ENCODE data around the gene DBF4. TPM values are rescaled to one million over a fixed set of nuclear protein-coding genes. Genes with fewer than 3 reads are reported as not detected.
A peak's percentile ranks its signal among the peaks of the same experiment; 100 is the strongest.
"Not testable (repeated sequence)": the region's sequence is repeated elsewhere in the genome, so short reads cannot be mapped to it uniquely, and the experiment has no call there.

The DBF4 gene
- polyA plus RNA-seq, 5 donors, result 13.3 to 31.3 (median 18.3) TPM

DNA sequence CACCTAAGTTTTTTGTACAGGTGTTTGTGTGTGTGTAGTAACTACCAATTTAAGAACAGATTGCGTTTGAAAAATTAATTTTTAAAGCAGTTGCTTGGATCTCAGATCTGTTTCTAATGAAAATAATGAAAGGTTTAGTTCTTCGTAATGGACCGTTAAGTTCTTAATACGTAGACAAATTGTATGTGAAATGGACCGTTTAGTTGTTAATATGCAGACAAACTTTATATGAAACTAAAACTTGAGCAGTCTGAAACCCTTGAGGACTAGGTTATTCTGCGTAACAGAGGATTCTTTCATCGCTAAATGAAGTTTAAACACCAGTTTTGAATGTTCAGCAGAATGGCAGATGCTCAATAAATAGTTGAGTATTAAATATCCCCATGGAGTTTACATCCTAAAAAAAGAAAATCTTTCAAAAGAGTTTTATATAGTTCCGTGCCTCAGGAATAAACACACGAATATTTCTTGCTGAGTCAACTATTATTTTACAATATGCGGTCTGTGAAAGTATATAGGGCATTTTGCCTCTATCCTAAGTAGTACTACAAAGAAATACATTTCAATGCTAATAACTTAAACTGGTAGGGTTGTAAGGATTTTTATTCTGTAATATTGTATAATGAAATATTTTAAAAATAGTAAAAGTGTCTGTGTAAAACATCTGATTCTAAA is 1.2 kb downstream of the DBF4 start:
- peak in 1 of 2 donors; percentile 11 for DNase-seq

DNA sequence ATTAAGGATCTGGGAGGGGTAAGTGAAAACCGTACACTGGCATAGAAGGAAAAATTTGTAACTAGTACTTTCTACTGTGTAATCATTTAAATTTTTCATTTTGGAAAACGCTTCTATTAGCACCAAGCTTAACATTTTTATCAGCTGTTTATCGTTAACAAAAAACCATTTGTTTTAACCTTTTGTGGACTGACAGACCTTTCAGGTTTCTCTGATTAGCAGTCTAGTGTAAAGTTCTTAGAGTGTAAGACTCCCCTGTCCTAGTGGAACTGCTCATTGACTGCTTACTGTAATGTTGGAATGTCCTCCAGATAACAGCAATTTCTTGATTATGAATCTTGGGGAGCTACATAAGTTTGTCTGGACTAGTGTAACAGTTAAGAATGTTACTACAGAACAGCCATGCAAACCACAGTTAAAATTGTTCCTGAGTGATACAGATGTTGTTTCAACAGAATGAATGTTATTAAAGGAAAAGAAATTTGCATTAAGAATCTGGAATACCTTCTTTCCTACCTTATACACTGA is 2.0 kb downstream of the DBF4 start:
- DNase-seq, result no peak

DNA sequence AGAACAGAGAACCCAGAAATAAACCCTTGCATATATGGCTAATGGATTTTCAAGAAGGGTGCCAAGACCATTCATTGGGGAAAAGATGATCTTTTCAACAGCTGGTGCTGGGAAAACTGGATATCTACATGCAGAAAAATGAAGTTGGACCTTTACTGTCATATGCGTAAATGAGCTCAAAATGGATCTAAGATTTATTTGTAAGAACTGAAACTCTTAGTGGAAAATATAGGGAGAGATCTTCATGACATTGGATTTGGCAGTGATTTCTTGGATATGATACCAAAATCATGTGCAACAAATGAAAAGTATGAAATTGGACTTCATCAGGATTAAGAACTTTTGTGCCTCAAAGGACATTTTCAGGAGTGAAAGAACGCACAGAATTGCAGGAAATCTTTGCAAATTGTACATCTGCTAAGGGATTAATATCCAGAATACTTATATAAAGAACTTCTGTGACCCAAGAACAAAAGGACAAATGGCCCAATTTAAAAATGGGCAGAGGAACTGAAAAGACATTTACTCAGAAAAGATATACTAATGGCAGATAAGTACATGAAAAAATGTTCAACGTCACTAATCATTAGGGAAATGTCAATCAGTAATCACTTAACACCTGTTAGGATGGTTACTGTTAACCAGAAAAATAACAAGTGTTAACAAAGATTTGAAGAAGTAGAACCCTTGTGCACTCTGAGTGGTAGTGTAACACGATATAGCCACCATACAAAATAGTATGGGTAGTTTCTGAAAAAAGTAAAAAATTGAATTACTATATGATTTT is 6.1 kb downstream of the DBF4 start:
- DNase-seq, result no peak

DNA sequence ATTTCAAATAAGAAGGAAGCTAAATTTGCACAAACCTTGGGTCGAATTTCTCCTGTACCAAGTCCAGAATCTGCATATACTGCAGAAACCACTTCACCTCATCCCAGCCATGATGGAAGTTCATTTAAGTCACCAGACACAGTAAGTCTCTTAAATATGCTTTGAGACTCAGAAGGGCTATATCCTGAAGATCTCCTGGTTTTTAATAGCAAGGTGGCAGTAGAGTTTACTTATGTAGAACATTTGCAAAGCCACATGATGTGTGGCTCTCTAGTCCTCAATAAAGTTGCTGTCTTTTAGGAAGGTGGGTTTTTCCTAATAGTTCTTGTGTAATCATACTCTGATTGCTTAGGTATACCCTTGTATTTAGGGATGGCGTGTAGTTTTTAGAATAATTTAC is 8.7 kb downstream of the DBF4 start:
- no peak for DNase-seq

DNA sequence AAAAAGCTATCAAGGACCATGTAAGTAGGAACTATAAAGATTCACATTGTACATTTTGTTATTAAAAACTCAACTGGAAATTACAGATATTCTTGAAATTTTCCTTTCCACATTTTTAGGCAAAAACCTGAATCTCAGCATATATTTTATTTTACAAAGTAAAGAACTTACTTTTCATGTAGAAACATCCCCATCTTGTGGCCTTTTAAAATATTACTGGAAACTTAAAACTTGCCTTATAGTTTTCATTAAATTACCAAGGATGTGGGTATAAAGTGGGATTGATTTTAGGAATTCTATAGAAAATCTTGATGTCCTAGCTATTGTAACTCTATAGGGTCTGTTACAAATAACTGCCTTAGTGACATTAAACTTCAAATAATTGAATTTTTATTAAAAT is 10.6 kb downstream of the DBF4 start:
- peak in 1 of 2 donors; percentile 16 for DNase-seq

DNA sequence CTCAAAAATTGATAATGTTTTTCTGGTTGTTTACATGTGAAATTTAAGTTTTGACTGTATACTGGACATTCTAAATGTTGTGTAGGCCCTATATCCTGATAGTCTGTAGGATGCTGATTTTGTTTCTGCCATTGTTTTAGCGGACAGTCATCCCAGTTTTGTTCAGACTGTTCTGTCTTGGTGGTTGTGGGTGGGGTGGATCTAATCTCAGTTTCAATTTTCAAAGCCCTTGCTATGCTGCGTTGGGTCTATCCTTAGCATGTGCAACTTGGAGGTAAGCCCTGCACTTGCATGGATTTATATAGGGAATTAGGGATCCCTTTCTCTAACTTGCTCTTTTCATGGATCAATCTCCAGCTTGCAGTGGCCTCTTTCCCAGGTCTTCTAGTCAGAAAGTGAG is 19.1 kb downstream of the DBF4 start:
- no peak for DNase-seq

DNA sequence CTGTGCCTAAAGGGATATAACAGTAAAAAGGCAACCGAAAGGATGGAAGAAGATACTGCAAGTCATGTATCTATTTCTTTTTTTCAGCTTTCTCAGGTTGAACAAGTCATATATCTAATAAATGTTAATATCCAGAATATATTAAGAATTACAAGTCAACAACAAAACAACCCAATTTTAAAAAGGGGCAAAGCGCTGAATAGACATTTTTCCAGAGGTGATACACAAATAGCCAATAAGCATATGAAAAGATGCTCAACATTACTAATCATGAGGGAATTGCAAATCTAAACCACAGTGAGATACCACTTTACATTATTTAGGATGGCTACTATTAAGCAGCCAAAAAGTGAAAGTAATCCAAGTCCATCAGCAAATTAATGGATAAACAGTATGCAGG is 23.0 kb downstream of the DBF4 start:
- DNase-seq, result no peak

DNA sequence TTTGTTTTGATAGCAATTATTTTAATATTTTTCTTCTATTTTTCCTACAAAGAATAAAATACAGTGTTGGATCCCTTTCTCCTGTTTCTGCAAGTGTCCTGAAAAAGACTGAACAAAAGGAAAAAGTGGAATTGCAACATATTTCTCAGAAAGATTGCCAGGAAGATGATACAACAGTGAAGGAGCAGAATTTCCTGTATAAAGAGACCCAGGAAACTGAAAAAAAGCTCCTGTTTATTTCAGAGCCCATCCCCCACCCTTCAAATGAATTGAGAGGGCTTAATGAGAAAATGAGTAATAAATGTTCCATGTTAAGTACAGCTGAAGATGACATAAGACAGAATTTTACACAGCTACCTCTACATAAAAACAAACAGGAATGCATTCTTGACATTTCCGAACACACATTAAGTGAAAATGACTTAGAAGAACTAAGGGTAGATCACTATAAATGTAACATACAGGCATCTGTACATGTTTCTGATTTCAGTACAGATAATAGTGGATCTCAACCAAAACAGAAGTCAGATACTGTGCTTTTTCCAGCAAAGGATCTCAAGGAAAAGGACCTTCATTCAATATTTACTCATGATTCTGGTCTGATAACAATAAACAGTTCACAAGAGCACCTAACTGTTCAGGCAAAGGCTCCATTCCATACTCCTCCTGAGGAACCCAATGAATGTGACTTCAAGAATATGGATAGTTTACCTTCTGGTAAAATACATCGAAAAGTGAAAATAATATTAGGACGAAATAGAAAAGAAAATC is 31.0 kb downstream of the DBF4 start:
- DNase-seq, result not testable (repeated sequence)

DNA sequence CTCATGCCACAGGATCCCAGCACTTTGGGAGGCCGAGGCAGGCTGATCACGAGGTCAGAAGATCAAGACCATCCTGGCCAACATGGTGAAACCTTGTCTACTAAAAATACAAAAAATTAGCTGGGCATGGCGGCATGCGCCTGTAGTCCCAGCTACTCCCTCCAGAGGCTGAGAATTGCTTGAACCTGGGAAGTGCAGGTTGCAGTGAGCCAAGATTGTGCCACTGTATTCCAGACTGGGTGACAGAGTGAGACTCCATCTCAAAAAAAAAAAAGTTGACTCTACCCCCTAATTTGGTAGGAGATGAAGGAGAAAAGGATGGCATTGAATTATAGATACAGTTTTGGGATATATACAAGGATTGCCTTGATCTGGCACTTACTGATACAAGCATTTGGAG is 32.5 kb downstream of the DBF4 start:
- DNase-seq, result not testable (repeated sequence)

DNA sequence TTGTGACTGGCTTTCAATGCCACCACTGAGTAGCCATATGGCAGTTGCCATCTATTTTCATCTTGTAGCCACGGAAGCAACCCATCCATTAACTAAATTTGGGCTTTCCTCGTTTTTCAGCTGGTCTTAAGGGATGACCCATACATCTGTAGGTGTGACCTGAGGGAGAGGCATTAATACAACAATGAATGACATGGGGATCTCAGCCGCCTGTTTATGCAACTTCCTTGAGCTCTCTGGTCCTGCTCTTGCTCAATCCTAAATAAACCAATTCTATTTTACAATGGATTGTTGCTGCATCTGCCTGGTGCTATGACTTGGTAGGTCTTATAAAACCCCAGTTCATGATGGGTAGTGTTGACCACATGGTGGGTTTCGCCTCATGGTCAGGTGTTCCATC is 35.8 kb downstream of the DBF4 start:
- DNase-seq, result no peak

DNA sequence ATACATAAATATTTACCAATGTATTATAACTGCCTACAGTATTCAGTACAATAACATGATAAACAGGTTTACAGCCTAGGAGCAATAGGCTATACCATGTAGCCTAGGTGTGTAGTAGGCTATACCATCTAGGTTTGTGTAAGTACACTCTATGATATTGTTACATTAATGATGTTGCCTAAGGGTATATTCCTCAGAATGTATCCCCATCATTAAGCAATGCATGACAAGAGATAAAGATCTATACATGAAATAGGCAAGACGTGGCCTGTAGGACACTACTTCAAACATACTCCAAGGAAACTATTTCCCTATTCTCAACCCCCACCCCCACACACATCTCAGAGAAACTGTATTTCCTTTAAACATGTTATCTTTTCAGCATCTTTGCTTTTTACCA is 42.4 kb downstream of the DBF4 start:
- no peak for DNase-seq

DNA sequence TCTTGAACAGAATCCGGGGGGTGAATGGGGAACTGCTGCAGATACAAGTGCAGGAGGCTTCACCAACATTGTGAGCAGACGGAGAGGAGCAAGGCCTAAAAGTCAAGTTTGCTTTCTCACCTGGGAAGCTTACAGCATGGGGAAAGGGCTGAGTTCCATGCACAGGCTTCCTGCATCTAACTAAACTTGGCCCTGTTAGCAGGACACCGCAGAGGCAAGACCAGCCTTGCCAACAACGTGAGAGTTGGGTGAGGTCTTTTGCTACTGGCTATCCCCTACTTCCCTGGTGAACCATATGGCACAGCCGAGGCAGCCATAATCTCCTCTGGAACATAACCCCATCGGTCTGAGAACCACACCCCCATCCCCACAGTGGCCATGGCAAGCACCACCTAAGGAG is 43.6 kb downstream of the DBF4 start:
- no peak for DNase-seq

DNA sequence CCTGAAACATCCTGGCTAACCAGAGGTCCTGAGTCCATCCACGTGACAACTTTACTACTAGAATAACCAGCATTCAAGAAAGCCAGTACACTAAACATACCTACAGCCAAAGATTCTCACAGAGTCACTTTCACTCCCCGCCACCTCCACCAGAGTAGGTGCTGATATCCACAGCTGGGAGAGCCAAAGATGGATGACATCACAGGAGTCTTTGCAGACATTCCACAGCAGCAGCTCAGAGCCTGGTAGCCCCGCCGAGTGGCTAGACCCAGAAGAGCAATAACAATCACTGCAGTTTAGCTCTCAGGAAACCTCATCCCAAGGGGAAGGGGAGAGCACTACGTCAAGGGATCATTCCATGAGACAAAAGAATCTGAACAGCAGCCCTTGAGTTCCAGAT is 44.3 kb downstream of the DBF4 start:
- DNase-seq, result no peak

DNA sequence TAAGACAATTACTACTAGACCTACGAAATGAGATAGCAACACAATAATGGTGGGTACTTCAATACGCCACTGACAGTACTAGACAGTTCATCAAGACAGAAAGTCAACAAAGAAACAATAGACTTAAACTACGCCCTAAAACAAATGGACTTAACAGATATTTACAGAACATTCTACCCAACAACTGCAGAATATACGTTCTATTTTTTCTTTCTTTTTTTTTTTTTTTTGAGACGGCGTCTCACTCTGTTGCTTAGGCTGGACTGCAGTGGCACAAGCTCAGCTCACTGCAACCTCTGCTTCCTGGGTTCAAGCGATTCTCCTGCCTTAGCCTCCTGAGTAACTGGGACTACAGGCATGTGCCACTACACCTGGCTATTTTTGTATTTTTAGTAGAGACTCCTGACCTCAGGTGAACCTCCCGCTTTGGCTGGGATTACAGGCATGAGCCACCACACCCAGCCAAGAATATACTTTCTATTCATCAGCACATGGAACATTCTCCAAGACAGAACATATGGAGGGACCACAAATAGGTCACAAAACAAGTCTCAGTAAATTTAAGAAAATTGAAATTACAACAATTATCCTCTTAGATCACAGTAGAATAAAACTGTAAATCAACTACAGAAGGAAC is 46.6 kb downstream of the DBF4 start:
- not testable (repeated sequence) for DNase-seq

DNA sequence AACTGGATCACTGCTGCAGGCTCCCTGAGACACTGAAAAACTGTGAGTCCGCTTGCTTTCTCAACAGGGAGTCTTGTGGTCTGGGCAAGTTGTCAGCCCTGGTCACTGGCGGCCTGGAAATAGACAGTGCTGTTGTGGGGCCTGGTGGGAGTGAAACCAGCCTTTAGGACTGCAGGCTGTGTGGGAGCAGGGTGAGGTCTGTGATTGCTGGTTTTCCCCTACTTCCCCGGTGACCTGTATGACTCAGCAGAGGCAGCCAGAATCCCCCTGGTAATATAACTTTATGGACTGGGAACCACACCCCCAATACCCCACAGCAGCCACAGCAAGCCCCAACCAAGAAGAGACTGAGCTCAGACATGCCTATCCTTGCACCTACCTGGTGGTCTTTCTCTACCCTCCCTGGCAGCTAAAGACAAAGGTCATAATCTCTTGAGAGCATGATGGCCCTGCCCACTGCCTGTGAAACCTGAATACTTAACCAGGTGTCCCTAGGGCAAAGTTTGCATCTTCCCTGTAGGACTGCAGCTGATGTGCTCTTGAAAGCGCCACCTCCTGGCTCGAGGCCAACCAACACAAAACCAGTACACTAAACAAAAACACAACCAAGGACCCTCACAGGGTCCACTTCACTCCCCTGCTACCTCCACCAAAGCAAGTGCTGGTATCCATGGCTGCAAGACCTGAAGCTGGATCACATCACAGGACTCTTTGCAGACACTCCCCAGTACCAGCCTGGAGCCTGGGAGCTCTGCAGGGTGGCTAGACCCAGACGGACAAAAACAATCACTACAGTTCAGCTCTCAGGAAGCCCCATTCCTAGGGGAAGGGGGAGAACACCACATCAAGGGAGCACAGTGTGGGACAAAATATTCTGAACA is 50.5 kb downstream of the DBF4 start:
- no peak for DNase-seq

DNA sequence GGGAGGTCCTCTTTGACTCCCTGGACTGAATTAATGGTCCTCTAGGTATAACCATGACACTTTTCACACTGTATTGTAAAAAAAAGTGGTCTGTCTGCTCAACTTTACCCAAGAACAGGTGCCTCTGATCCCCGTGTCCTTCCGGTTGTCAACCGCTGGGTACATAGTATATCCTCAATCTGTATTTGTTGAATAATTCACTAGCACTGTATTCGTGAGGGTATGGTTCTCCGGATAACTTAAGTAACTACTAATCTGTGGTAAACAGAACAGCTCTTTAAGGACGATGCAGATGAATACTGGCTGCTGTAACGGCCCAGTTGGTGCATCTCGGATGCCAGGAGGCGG is 57.3 kb downstream of the DBF4 start:
- DNase-seq, result no peak

DNA sequence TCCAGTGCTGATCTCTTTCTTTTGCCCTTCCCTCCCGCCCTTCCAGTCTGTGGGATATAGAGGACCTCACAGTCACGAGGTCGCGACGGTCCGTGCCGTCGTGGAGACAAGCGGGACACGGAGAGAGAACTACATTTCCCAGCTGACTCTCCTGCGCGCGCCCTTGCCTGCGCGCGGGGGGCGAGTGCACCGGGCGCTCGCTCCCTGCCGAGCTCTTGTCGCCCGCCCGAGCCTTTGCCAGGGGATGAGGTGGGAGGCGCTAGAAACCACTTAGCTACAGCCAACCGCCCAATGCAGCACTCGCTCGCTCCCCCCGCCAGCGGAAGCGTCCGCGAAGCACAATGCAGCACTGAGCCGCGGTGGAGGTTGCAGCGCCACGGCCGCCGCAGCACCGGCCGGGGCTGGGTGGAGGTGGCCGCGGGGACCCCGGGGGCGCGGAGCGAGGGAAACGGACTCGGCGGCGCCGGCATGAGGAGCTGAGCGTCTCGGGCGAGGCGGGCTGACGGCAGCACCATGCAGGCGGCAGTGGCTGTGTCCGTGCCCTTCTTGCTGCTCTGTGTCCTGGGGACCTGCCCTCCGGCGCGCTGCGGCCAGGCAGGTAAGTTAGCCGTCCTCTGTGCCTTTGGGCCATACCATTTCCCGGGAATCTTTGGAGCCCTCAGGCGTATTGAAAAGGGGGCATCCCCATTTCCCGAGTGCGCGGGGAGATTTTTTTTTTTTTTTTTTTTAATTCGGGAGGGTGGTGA is 57.8 kb downstream of the DBF4 start, which contains the start of gene ADAM22:
Gene ADAM22, plus strand, starts transcription at position 299 of the 746 bp plus-strand sequence. Its CDS starts 215 bp downstream, at position 514.
- DNase-seq, result peak; percentile 91 to 93

DNA sequence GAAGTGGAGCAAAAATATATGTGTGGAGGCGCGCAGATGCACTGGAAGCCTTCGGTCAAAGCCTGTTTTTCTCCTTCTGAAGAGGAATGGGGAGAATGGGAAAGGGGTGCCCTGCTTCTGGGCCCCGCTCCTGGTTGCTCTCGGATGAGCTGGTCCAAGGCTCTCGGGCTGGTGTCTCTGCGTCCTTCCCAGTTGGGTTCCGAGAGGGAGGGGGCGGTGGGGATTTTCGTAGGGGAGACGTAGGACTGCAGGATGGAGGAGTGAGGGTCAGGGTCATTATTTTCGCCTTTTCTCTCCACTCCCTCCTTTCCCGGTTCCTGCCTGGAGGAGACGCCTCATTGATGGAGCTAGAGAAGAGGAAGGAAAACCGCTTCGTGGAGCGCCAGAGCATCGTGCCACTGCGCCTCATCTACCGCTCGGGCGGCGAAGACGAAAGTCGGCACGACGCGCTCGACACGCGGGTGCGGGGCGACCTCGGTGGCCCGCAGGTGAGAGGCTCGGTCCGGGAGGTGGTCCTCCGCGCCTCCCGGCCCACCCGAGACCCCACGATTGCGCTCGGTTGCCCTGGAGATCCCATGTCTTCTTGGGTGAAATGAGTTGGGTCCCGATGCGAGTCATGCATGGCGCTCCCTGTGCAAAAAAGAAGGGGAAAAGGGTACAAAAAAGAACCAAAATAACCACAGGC is 58.5 kb downstream of the DBF4 start:
- peak in 1 of 2 donors; percentile 22 for DNase-seq

DNA sequence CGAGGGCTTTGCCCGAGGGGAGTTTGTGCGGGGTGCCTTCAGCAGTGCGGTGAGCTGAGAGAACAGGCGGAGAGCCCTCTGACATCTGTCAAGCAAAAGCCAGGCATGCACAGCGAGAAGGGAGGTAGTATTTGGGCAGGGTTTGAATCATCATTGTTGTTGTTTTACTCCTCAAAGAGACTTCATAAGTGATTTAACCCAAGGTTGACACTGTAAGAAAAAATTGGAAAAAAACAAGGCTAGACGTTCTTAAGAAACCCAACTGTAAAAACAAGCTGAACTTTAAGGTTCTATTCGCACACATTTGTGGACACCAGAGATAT is 59.1 kb downstream of the DBF4 start:
- no peak for DNase-seq

DNA sequence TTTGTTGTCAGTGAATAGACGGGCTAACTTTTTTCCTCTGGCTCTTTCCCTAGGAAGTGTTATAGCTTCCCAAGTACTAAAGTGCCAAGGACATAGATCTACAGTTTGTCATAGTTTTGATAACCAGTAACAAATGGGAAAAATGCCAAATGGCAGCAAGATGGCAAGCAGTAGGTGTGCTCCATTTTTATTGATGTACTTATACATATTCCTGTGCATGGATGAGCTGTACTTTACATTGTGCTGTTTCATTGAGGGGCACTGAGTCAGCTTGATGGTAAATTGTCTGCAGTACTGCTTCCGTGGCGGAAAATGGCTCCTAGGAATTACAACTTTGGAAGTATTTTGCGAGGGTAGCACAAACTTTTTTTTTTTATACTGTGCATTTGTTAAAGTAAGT is 64.8 kb downstream of the DBF4 start:
- DNase-seq, result no peak
